Stimulated activated CD4-positive, alpha-beta T cell treated with anti-CD3 and anti-CD28 coated beads, Interleukin-1b, Interleukin-23, amount 100 ng/mL, for 1 hour (primary cell): ENCODE results near the gene DCHS2.

ENCODE experiments used
- DNase-seq, 2 donors: peaks; one replicate each; pipeline ENCODE4 v3.0.0-alpha.2; 2020; ENCODE audit warnings: low read depth in 2 of 2

Gene DCHS2

DNA sequence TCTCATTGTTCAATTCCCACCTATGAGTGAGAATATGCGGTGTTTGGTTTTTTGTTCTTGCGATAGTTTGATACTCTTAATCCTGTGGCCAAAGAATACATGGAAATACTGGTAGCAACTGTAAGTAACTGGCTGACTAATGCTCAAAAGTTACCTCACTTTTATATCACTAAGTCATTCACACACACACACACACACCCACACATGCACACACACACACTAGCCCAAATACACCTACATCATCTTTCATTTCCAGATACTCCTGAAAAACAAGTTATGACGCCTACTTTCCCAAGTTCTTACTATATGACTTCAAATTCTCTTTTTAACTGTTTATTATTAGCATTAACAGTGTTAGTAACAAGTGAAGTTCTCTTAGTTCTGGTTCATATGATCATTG lies 101.3 kb downstream of the DCHS2 start:
- no peak for DNase-seq

DNA sequence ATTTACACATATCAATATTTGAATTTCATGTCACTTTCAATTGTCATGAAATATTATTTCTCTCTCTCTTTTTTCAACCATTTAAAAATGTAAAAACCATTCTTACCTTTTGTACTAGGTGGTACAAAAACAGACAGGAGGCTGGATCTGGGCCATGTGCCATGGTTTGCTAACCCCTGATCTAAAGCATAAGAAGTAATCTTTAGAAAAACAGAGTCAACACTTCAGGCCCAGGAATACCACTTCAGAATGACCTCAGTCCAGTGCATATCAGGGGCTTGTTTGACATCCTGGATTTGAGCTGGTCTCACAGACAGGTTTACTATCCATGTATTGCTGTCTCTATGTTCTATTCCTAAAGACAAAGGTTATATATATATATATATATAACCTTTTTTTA lies 102.5 kb downstream of the DCHS2 start:
- DNase-seq, result no peak

DNA sequence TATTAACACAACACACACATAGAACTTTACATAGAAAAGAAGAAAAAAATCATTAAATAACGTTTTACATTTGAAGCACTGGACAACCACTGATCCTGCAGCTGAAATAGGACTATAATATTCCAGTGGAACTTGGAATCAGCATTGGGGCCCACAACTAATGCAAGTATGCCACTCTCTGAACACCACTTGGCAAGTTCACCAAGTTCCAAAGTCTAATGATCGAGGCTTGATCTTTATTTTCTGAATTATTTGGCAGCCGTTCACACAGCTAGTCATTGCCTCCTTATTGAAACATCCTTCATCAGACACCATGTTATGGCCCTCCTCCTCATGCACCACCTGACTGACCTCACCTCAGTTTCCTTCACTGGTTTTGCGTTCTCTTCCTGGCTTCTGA lies 107.6 kb downstream of the DCHS2 start:
- no peak for DNase-seq

DNA sequence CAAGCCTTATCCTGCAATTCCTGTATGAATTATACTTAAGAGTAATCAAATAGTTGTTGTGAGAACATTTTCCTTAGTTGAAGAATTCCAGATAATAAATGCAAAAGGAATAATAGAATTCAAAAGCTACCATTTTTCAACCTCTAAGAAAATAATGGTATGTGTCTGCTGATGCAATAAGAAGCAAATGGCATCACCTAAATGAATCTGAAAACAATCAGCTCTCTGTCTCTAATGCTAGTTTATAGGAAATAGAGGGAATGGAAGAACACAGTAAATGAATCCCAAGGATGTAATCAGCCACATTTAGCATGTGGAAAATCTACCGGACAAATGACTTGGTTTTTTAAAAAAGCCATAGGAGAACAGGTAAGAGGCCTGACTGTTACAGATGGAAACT lies 115.1 kb downstream of the DCHS2 start:
- DNase-seq, result no peak

DNA sequence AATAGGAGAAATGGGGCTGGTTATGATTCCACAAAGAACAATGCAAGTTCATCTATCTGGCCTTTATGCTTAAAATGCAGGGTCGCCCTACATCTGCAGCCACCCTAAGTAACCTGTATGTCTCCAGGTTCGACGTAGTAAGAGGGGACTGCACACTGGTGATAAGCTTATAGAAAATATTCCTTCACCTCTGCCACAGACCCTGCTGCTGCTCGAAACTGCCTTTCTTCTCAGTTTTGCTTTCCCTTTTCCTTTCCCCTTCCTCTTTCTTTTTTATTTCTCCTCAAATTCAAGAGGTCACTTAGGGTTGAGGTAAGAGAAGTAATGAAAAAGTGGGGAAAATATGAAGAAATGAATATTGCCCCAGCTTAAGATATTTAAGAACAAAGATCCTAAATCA lies 123.5 kb downstream of the DCHS2 start:
- no peak for DNase-seq

DNA sequence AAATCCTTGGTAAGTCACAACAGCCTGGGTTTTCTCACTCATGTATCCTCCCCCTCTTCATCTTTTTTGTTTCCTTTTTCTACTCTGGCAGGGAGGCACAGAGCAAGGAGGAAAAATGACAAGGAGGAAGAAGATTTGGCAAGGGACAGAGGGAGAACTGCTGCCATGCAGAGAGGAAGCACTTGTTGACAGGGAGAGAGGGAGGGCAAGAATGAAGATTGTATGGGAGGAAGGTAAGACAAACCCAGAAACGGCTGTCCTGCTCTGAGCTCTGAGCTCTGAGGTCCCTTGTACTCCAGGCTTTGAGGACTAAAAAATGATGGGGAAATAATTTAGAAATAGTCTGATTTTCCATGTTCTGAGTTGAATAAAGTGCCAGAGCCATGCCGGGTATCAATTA lies 123.9 kb downstream of the DCHS2 start:
- DNase-seq, result no peak

DNA sequence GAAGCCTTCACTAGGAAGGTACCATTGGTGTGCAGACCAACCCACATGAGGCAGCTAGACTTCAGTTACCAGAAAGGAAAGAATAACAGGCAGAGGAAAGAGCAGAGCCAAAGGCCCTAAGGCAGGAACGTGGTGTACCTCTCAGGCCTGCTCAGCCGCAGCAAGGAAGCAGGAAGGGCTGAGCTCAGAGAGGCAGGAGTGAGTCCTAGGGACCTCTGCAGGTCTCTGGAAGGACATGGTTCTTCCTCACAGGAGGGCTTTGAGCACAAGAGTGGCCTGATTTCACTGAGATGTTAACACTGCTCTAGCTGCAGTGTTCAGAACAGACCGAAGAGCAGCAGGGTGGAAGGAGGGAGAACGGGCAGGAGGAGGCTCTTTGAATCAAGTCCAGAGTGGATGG lies 124.6 kb downstream of the DCHS2 start:
- DNase-seq, result no peak

DNA sequence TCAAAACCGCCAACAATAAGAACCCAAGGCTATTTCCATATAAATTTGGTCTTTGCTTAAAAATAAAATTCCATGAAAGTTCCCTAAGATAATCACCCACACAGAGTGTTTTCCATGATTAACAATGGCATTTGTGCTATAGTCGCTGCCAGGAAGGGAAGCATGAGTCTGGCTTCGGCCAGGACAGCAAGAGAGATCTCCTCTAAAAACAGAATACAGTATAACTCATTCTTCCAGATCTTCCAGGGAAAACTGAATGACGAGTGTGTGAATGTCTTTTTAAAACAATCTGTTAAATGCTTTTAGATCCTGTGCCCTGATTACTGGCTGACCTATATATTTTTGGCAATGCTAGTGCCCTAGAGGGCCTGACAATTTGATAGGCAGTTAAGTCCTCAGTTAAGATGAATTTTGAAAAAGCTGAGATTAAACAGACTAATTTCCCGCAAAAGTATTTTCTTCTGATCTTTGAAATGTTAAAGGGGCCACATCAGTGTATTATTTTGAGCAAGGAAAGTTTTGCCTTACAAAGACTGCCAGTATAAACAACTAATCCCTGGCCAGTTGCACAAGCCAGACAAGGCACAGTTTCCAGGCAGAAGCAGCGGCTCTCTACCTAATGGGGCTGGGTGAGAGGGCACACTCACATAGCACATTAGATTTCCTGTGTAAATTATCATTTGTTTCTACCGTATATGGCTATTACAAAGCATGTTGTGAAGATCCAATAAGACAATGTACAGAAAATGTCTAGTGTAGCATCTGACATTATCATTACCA lies 127.3 kb downstream of the DCHS2 start:
- DNase-seq, result no peak

DNA sequence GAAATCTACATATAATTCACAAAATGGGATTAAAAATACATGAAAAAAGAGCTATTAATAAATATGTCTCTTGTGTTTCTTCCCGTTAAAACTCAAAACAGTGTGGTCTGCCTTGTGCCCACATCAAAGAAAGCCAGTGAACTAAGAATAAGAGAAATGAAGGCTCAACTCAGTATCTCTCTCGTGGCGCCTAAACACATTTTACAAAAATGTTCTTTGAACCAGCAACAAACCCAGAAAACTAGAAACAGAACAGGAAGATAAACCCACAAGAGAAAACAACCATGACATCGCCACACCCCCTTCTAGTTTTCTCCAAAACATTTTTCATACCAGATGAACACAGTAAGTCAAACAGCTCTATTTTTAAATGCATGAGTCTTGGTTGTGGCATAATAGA lies 130.1 kb downstream of the DCHS2 start:
- no peak for DNase-seq

DNA sequence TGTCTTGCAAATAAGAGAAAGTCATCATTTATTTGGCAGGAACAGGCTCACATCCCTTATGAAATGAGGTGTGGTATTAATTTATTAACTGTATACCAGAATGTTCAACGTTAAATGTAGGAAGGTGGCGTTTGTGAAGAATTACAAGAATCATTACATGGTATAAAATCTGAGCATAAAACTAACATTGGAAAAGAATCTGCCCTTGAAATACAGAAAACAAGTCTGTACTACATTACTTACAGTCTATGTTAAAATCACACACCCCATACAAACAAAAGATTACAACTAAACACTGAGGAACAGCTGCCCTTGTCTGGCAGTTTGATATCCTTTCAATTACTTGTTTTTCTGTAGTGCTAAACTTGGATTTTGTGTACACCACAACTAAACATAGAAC lies 131.1 kb downstream of the DCHS2 start:
- no peak for DNase-seq

DNA sequence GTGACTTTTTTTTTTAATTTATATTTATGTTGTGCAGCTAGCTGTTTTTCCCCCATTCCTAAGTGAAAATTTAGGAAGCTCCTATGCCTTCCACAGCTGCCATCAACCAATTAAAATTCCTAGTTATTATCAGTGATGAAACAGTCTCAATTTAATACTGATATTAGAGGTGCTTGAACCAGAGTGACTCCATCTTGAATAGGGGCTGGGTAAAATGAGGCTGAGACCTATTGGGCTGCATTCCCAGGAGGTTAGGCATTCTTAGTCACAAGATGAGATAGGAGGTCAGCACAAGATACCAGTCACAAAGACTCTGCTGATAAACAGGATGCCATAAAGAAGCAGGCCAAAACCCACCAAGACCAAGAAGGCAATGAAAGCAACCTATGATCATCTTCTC lies 136.7 kb downstream of the DCHS2 start:
- DNase-seq, result no peak

DNA sequence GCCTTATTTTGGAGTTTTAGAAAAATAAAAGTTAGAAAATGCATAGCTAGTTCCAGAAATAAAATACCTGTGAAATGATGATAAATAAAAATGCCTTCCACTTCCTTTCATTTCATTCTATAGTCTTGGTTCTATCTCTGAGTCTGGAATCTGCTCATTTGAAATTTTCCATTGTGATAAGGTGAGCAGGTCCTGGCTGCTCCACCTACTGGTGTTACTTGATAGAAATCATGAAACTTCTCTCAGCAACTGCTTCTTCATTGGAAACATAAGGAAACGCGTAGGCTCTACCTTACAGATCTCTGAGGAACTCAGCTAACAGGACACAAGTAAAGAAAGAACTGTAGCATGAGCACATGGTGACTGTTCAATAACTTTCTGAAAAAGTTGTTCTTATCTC lies 141.8 kb downstream of the DCHS2 start:
- no peak for DNase-seq

DNA sequence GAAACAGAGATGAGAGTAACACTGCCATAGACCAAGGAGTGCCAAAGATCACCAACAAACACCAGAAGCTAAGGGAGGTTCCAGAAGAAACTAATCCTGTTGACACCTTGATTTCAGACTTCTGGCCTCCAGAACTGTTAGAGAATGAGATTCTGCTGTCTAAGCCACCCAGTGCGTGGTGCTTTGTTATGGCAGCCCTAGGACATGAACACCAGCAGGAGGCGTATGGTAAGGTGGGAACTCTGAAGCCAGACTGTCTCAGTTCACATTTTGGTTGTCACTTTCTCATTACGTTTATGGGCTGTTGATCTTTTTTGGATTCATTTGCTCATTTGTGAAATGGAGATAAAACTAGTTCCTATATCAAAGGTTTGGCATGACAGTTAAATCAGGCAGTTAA lies 142.9 kb downstream of the DCHS2 start:
- no peak for DNase-seq

DNA sequence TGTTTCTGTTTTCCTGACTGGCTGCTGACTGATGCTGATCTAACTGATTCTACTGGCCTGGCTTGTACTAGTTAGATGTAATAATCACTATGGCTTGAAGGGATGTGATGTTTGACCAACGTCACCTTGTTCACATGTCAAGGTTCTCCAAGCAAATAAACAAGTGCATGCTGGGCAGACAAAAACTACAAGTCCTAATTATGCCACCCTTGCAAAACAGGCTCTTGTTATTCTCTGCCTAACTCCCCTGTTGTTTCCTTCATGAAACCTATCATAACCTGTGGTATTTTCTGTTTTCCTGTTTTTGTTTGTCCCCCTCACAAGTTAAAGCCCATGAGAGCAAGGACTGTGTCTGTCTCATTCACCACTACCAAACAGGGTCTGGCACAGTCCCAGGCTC lies 146.2 kb downstream of the DCHS2 start:
- no peak for DNase-seq

DNA sequence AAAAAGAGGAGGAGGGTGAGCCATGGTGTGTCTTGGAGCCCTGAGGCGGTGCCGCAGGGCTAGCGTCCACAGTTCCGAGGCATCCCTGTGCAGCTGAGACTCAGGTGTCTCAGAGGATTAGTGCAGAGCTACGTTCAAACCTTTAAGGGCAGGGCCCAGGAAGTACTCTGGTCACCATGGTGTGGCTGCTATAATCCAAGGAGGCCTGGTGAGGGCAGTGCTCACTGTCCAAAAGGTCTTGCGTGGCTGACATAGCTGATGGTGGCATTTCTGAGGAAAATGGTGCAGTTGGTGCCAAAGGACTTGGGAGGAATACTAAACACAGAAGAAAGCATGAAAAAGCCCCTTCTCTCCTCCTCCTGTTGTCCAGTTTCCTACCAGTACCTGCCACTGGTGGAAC lies 146.9 kb downstream of the DCHS2 start:
- no peak for DNase-seq

DNA sequence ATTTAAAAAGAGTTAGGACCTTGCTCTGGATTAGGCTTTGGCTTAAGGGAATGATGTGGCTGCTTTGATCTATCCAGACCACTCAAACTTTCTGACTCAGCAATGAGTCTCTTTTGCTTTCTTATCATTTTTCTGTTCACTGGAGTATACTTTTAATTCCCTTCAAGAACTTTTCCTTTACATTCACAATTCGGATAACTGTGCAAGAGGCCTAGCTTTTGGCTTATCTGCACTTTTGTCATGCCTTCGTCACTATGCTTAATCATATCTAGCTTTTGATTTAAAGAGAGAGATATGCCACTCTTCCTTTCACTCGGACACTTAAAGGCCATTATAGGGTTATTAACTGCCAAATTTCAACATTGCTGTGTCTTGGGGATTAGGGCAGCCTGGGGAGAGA lies 147.9 kb downstream of the DCHS2 start:
- DNase-seq, result no peak

DNA sequence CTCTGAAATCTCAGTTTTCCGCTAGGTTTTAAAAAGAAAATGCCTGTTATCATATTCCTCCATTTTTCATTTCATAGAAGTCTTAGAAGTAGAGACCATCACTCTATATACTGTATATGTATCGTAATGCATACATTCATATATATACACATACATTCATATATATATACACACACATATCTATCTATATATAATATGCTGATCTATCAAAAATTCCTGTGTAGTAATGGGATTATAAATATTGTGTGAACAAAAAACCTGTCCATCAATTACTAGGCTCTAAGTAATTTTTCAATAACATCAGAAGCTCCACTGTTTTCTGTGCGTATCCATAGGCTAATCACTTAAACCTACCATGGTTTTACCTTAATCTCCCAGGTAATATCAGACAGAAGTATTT lies 150.2 kb downstream of the DCHS2 start:
- no peak for DNase-seq

DNA sequence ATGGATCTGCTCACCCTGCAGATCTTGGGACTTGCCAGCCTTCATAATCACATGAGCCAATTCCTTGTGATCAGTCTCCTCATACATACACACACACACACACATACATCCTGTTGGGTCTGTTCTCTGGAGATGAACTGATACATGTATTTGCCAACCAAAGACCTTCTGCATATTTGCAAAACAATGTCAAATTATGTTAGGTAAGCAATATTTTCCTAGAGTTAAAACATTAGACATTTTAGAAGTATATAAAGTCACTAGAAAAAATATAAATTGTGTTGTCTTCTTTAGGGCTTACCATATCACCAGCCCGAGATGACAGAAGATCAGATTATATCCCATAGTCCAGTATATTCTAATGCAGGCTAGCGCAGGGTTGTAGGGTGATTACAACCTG lies 156.0 kb downstream of the DCHS2 start:
- DNase-seq, result no peak

DNA sequence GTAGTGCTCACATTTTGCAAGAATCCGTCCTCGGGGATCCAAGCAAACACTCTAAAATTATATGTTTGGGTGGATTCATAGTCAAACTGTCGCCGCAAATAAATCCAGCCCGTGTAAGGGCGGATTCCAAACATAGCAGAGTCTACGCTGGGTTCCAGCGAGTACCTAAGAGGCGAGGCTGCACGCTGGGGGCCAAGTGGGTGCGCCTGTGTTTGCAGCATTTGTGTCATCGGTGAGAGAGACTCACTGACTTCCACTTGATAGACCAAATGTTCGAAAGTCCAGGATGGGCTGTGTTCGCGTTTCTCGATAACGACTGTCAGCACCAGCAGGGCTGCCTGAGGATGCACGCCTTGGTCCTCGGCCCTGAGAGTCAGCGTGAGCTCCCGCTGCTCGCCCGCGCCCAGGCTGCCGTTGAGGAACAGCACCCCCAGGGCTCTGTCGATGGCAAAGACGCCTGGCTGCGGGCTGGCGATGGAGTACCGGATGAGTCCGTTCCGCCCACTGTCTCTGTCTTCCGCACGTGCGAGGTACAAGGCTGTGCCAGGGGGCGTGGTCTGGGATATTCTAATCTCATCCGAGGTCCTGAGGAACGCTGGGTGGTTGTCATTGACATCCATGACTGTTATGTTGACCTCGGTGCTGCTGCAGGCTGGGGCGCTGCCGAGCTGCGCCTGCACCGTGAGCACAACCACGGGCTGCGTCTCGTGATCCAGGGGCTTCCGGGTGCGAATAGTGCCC lies 158.7 kb downstream of the DCHS2 start:
- peak in 1 of 2 donors; percentile 17 for DNase-seq

DNA sequence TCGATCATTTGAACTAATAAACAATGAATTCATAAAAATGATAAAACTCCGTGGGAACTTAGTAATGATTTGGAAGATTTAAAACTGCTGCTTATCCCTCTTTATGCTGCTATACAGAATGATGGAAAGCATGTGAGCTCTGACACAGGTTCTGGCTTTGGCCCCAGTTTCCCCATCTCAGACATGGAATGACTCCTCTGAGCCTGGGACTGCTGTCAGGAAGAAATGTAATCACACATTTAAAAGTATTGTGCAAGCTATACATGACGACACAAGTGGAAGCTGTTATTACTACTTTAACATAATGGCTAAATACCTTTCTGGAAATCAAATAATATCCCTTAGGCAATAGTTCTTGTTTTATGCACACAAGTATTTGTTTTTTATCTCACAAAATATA lies 161.7 kb downstream of the DCHS2 start:
- DNase-seq, result no peak

DNA sequence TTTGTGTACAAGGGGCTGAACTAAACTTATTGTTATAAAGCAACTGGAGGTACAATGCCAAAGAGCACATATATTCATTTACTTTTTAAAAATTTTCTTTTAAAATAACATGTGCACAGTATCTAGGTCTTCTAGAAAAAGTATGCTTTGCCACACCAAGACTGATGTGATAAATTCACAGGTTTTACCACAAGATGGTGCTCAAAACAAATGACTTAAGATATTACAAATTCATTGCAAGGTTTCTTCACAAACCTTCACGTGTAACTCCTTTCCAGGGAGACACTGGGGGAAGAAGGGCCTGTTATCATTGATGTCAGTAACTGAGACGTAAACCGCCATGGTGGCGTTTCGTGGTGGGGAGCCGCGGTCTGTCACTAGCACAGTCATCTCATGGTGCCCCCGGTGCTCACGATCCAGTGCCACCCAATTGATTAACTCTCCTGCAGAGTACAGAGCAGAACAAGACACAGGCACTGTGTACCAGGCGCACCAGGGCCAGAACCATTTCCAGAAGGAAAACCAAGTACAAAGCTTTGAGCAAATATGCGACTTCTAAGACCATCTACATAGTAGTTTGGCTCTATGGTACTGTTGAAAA lies 162.2 kb downstream of the DCHS2 start:
- no peak for DNase-seq

DNA sequence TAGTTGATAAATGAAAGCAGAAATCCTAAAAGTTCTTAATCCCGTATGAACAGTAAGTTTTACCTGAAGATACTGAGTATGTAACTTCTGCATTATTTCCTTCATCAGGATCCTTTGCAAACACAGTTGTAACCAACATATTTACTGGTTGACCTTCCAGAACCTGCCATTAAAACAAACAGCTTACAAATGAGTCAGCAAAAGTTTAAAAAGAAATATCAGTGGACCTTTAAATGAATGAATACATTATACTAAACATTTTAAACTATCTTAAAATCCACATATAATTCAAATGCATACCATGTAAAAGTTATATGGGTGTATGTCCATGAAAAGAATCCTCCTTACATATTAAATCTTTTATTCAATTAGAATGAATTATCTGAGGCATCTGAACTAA lies 163.6 kb downstream of the DCHS2 start:
- no peak for DNase-seq

DNA sequence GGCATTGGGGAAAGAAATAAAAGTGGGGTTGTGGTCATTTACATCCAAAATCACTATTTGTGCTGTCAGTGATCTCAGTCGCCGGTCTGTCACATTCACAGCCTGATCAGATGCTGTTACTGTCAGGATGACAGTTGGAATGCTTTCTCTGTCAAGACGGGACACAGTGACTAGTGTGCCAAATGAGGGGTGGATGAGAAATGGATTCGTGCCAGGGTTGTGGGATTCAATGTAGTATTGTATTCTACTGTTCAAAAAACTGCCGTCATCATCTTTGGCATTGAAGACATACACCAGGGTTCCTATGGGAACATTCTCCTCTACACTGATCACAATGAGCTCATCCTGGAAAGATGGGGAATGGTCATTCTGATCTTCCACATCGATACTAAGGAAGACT lies 171.1 kb downstream of the DCHS2 start:
- no peak for DNase-seq
